ENCODE measurements around the gene AVPI1.
A peak's percentile ranks its signal among the peaks of the same experiment; 100 is the strongest.
"Not testable (repeated sequence)": the region's sequence is repeated elsewhere in the genome, so short reads cannot be mapped to it uniquely, and the experiment has no call there.

AVPI1 gene

DNA sequence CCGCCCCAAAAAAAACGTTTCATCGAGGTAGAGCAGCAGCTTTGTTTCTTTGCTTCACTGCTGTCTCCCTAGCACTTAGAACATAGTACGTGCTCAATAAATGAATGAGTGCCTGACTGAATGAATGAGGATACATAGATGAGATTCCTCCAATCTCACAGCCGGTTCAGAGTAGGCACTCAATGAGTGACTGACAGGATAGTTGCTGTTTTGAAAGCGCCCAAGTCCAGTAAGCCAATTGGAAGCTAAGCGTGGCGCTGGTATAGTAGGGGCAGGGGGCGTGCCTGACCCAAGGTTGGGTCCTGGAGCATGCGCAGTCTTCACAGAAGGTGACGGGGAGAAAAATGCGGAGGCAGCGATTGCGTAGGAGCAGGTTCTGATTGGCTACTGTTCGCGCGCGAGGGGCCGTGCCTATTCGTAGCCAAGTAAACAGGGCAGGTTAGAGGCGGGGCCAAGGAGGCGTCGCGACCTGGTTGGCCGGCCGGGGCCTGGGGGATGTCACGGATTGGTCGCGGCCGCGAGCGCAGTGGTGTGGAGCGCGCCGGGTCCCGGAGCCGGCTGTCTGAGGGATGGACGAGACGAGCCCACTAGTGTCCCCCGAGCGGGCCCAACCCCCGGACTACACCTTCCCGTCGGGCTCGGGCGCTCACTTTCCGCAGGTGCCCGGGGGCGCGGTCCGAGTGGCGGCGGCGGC lies 46.7 kb downstream of the AVPI1 start, which contains the start of gene PI4K2A:
PI4K2A (plus strand) TSS at position 498 of the 694 bp plus-strand sequence; CDS start at position 570, 72 bp downstream.
- DNase-seq (ENCODE audit: low spot score) = peak; percentile 100

DNA sequence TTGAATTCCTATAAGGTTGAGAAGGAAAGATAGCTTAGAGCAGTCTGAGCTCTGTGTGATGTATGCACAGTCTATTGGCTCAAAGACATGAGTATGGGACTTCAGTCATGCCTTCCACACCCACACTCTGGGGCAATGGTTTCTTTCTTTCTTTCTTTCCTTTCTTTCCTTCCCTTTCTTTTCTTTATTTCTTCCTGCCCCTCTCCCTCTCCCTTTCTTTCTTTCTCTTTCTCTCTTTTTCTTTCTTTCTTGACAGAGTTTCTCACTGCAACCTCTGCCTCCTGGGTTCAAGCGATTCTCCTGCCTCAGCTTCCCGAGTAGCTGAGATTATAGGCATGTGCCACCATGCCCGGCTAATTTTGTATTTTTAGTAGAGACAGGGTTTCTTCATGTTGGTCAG lies 48.0 kb downstream of the AVPI1 start:
- not testable (repeated sequence) for DNase-seq (ENCODE audit: low spot score)

GRCh38 chr10:97635577-97635976 lies 51.5 kb downstream of the AVPI1 start:
- no peak for DNase-seq (ENCODE audit: low spot score)

GRCh38 chr10:97633921-97634320 lies 53.1 kb downstream of the AVPI1 start:
- DNase-seq (ENCODE audit: low spot score) = peak; percentile 70

DNA sequence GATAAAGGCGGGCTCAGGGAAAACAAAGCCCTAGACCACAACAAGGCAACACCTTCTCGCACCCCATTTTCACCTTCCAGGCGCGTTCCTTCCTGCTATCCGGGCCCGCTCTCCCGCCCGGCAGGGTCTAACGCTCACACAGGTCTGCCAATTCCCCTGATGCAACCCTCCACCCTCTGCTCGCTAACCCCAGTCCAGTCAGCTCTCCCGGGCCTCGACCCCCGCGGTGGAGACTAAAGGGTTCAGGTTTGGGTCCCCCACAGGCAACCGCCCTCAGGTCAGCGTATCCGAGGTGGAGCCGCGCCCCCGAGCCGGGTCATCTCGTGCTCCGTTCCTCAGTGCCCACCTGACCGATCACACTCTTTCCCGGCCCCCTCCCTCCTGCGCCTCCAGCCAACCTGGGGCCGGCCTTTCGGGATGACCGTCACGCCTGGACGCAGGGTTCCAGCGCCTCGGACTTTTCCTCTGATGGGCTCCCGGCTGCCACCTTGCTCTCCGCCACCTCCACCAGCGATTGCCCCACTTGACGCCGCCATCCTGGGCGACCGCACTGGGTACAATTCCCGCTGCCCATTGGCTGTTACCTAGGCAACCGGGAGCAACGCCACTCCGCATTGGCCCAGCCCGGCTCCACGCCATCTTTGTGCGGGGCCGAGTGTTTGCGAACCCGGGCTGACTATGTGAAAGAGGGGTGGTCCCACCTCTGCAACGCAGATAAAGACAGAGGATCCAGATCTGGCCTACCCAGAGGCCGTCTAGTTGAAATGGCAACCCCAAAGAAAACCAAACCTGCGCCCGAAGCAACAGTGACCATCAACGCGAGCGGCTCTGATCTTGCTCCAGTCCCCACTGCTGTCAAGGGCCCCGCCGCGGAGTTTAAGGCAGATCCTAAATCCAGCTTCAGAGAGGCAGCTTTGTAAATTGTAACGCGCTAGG lies 53.8 kb downstream of the AVPI1 start, which contains the start of gene MORN4:
MORN4 (minus strand) TSS at position 552 of the 936 bp plus-strand sequence. CDS start 13,847 bp downstream, outside the sequence.
- peak; percentile 96 for DNase-seq (ENCODE audit: low spot score)

- DNase-seq (ENCODE audit: low spot score) = no peak
These were observed 55.9 kb downstream of the AVPI1 start for GRCh38 chr10:97631098-97631497.

- no peak for DNase-seq (ENCODE audit: low spot score)
These were observed 57.8 kb downstream of the AVPI1 start for GRCh38 chr10:97629289-97629688.

DNA sequence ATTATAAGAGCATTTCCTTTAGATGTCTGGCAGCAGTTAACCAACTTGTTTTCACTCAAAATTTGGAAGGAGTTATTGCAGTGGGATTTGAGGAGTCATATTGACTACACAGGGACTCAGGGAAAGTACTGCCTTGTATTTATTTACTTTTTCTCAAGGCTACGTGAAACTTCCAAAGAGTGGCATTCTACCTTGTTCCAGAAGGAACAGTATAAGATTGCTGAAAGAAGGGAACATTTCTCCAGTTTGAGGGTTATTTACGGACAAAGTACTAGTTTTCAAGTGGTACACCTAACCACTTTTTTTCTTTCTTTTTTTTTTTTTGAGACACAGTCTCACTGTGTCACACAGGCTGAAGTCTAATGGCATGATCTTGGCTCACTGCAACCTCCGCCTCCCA lies 58.8 kb downstream of the AVPI1 start:
- DNase-seq (ENCODE audit: low spot score) = no peak

- DNase-seq (ENCODE audit: low spot score) = peak; percentile 75
These were observed 59.3 kb downstream of the AVPI1 start for GRCh38 chr10:97627731-97628130.

Measured in hematopoietic multipotent progenitor cell treated with erythropoietin and hydrocortisone succinate and interleukin-3 and kit ligand, for 17 days (in vitro differentiated cells).